Measurements from ENCODE around the gene SLC4A1.
A peak's percentile ranks its signal among the peaks of the same experiment; 100 is the strongest.

Gene SLC4A1

DNA sequence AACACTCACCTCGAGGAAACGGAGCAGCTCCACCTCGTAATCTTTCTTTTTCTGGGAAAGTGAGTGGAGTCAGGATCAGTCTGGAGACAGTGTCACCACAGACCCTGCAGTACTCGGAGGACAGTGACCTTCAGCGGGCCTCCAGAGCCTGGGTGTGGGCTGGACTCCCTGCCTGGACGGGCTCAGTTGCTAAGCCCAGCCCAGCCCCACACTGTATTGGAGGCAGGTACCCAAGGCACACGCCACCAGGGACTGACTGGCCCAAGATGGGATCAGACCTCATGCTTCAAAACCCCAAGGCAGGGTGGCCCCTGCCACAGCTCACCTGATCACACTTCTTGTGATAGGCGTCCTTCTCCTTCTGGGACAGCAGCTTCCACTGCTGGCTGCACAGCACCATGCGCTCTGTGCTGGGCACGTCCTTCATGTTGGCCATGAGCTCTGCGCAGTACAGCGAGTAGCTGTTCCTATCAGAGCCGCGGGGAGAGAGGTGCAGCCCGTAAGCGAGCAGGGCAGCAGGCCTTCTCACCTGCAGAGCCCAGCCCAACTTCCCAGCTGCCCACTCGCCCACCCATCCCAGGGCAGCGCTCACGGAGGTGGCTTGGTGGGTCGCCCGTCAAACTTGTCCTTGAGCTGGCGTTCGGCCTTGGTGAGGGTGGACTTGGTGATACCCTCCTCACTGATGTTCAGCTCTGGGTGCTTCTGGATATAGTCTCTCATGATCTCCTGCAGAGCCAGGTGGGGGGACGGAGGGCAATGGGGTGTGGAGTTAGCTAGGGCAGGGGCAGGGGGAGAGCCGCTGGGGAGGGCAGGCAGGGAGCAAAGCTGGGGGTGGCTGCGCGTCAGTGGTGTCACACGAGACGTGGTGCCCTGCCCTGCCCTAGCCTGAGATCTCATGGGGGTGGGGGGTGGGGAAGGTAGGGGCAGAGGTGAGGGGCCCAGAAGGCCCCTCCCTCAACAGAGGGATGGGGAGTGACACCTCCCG lies 56.4 kb downstream of the SLC4A1 start:
- TF ChIP-seq, protein P1, sequence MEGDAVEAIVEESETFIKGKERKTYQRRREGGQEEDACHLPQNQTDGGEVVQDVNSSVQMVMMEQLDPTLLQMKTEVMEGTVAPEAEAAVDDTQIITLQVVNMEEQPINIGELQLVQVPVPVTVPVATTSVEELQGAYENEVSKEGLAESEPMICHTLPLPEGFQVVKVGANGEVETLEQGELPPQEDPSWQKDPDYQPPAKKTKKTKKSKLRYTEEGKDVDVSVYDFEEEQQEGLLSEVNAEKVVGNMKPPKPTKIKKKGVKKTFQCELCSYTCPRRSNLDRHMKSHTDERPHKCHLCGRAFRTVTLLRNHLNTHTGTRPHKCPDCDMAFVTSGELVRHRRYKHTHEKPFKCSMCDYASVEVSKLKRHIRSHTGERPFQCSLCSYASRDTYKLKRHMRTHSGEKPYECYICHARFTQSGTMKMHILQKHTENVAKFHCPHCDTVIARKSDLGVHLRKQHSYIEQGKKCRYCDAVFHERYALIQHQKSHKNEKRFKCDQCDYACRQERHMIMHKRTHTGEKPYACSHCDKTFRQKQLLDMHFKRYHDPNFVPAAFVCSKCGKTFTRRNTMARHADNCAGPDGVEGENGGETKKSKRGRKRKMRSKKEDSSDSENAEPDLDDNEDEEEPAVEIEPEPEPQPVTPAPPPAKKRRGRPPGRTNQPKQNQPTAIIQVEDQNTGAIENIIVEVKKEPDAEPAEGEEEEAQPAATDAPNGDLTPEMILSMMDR (IDR thresholded peaks at IDR 0.05; ENCODE audit: borderline replicate concordance, insufficient read depth, low read depth, low read length) = no peak
- no peak overlapping the region for H3K4me3 ChIP-seq (ENCODE audit: low read depth, low read length)

DNA sequence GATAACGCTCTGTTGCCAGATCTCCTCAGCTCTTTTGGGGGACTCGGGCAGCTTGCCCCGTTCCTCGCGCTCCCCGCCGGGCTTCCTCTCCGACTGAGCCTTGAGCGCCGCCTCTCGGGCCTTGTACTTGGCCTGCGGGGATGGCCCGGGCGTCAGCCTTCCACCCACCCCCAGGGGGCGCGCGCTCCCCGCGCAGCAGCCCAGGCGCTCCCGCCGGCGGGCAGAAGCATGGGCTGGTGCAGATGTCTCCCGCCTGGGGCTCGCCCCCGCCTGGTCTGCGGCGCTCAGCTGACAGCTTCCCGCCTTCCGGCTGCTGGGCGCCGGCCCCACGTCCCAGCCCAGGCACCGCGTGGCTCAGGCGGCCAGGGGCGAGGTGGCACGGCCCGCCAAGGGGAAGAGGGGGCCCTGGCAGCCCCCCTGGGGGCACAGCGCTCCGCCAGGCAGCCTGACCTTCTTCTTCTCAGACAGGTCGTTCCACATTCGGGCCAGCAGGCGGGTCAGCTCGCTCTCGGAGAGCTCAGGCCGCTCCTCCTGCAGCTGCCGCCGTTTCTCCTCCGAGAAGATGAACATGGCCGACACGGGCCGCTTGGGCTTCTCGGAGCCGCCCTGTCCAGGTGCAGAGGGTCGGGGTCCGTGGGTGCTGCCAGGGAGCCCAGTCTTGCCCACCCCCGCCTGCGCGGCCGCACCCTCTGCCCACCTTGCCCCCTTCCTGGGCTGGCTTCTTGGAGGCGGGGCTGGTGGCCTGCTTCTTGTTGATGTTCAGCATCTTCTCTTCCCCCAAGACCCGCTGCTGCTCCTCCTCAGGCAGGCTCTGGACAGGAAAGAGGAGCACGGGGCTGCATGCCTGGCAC lies 57.4 kb downstream of the SLC4A1 start:
- no peak overlapping the region for H3K4me3 ChIP-seq (ENCODE audit: low read depth, low read length)
- TF ChIP-seq, protein P1 (IDR thresholded peaks at IDR 0.05; ENCODE audit: borderline replicate concordance, insufficient read depth, low read depth, low read length) = peak; percentile 100

DNA sequence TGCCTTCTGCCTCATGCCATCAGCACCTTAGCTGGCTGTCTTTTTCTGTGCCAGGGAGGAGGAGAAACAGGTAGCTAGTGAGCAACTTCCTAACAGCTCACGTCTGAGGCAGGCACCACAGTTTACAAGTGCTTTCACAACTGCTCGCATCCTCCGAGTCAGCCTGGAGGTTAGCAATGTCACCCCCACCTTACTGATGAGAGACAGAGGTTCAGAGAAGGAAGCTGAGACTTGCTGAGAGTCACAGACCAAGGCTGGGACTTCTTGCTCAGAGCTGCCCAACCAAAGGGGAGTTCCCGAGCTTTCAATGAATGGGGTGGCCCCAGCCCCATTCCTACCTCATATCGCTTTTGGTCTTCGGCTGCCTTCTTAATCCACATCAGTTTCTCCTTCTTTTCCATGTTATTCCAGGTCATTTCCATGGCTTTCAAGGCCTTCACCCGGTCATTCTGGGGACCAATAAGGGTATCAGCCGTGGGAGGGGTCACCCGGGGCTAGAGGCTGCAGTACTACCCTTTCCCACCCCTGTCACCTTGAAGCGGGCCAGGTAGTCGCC lies 58.1 kb downstream of the SLC4A1 start:
- H3K4me3 ChIP-seq (ENCODE audit: low read depth, low read length) = no peak overlapping the region
- TF ChIP-seq, protein P1 (IDR thresholded peaks at IDR 0.05; ENCODE audit: borderline replicate concordance, insufficient read depth, low read depth, low read length) = no peak

DNA sequence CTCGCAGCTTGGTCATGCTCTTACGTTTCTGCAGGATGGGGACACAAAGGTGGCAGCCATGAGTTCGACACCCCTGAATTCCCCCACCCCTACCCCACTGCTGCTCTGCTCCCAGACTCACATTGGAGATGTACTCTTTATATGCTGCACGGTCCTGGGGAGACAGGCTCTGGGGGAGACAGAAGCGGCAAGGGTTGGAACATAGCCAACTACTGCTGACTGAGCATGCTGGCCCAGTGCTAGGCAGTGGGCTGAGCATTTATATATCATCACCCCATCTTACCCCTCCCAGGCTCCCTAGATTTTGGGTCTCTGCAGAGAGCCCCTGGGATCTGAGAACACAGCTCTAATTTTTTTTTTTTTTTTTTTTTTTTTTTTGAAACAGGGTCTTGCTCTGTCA lies 60.2 kb downstream of the SLC4A1 start:
- no peak overlapping the region for H3K4me3 ChIP-seq (ENCODE audit: low read depth, low read length)
- TF ChIP-seq, protein P1 (IDR thresholded peaks at IDR 0.05; ENCODE audit: borderline replicate concordance, insufficient read depth, low read depth, low read length) = no peak

DNA sequence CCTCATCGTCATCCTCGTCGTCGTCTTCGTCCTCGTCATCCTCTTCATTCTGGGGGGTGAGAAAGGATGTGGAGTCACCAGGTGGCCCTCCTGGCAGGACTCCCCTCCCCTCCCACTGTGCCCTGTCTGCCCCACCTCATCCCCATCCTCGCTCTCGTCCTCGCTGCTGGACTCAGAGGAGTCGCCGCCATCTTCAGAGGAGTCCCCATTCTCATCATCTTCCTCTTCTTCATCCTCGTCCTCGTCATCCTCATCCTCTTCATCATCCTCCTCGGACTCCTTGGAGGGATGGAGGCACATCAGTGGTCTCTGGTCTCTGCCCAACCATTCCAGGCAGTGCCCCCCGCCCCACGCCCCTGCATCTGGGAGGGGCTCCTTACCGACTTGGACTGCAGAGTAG lies 60.6 kb downstream of the SLC4A1 start:
- no peak overlapping the region for H3K4me3 ChIP-seq (ENCODE audit: low read depth, low read length)
- TF ChIP-seq, protein P1 (IDR thresholded peaks at IDR 0.05; ENCODE audit: borderline replicate concordance, insufficient read depth, low read depth, low read length) = no peak

DNA sequence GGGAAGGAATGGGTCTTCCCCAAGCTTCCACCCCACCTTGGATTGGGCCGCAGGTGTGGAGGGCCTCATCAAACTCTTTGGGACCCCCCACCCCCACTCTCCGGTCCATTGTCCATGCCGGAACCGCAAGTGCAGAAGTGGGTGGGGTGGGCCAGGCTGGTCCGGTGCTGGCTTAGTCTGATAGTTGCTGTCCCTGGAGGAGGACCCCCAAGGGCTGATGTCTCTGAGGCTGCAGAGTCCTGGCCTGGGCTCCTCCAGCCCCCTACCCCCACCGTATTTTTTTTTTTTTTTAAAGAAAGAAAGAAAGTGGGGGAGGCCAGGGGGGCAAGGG lies 61.1 kb downstream of the SLC4A1 start:
- TF ChIP-seq, protein P1 (IDR thresholded peaks at IDR 0.05; ENCODE audit: borderline replicate concordance, insufficient read depth, low read depth, low read length) = no peak
- no peak overlapping the region for H3K4me3 ChIP-seq (ENCODE audit: low read depth, low read length)

Measured in GM12875 (cell line).